Mucosa of descending colon (tissue), 3 donors: Measurements from ENCODE around the gene CASP10. TPM values are rescaled to one million over a fixed set of nuclear protein-coding genes. Genes with fewer than 3 reads are reported as not detected.

Experiments used
- ATAC-seq: fragments of 200-7000 bp; cut with Tn5 transposase; one replicate; pipeline ENCODE4 v1.9.1; 2020; ENCODE audit warnings: mild to moderate bottlenecking, moderate library complexity
- DNase-seq, 3 donors: peaks; one replicate each; pipeline ENCODE4 v3.0.0-alpha.2; 2020
- H3K36me3 ChIP-seq: fragments of 200-600 bp; one replicate; pipeline ENCODE4 v1.8.0; 2021; ENCODE audit warnings: low read depth, mild to moderate bottlenecking
- H3K4me1 ChIP-seq: fragments of 200-600 bp; one replicate; pipeline ENCODE4 v1.8.0; 2021; ENCODE audit warnings: low read depth, mild to moderate bottlenecking
- H3K4me3 ChIP-seq: fragments of 200-600 bp; one replicate; pipeline ENCODE4 v1.8.0; 2021; ENCODE audit warnings: mild to moderate bottlenecking
- H3K9me3 ChIP-seq: fragments of 200-600 bp; one replicate; pipeline ENCODE4 v1.8.0; 2021; ENCODE audit warnings: mild to moderate bottlenecking
- CTCF ChIP-seq: fragments of 200-600 bp; IDR thresholded peaks from one replicate; pipeline ENCODE4 v1.8.0; 2022; ENCODE audit warnings: antibody characterized with exemption, mild to moderate bottlenecking
- intact Hi-C, 2 donors: fragments of 100-400 bp; cut with DNase I in 1 of 2; cut with micrococcal nuclease in 1 of 2; formaldehyde crosslinking; loops; one replicate each; pipeline versions ENCODE4 v1.11.0 to v1.11.1; 2022; cut with DNase I, micrococcal nuclease
- total RNA-seq, 3 donors: library from RNA; stranded (reverse); fragmentation: NEBNext Ultra II Directional in 2 of 3; extraction: Animal tissue kit (Norgen Biotek cat#: 25700) in 2 of 3; gene quantifications; one replicate each; pipeline versions ENCODE4 v1.2.1 to v1.2.4, GENCODE V29; 2021 to 2023
- donor health status: DM: no; HTN: no; CAD: no; lungs with moderate emphysema.
- donor health status: DM: no; HTN: no; CAD: no.
- donor health status: DM: no; HTN: yes; CAD: no.

Gene CASP10
- total RNA-seq, 3 donors from 2014 or later: 38.6 to 66.1 (median 58.5) TPM

DNA sequence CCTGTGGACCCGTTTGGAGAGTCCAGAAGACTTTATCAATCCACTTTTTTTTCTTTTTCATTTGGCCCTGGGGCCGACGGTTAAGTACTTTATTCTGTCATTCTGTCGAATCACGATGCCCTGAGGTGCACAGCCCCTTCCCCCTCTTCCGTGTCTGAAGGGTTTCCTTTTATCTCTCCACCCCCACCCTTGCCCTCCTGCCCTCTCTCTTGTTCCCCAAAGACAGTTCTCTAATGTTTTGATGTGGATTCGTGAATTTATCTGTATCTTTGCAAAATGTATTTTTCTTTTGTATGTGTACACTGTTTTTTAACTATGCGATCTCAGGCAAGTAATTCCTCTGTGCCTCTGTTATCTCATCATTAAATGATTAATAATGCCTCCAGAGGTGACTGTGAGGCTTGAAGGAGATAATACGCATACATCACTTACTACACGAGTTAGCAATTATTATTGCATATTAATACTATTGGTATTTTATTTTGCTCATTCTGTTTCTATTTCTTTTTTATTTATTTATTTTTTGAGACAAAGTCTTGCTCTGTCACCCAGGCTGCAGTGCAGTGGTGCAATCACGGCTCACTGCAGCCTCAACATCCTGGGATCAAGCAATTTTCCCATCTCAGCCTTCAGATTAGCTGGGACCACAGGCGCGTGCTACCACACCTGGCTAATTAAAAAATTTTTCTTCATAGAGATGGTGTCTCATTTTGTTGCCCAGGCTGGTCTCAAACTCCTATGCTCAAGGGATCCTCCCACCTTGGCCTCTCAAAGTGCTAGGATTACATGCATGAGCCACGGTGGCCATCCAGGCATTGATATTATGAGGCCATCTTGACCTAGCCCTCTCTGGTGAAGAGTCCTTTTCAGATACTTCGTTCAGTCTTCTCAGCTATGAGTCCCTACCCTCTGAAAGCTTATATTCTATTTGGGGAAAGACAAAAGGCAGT lies 76.0 kb downstream of the CASP10 start:
- intact Hi-C loops: no loop called here
- Histone ChIP-seq H3K4me3 (peak overlapping the region; percentile 21), H3K4me1 (peaks cover 19% of the 10 kb centered on the region), H3K9me3 (no peaks in the 10 kb centered on the region), H3K36me3 (no peaks in the 10 kb centered on the region)
- ATAC-seq (peak; percentile 19), DNase-seq (no peak)
- TF ChIP-seq CTCF: no peak

GRCh38 chr2:201260302-201260800 lies 77.4 kb downstream of the CASP10 start, which contains the start of gene CASP8:
Gene CASP8 (plus strand): TSS chr2:201260536. CDS start chr2:201266487, 5,951 bp downstream.
- H3K4me3 ChIP-seq: no peak within 1 kb of the TSS
- H3K4me1 ChIP-seq: peaks cover 19% of the 10 kb centered on the region
- DNase-seq (peak in 2 of 3 donors; percentile 35 to 50), ATAC-seq (peak; percentile 39)
- intact Hi-C loops: no loop called here
- no peak for TF ChIP-seq CTCF
- H3K9me3 ChIP-seq: no peaks in the 10 kb centered on the region
- no peaks in the 10 kb centered on the region for H3K36me3 ChIP-seq

GRCh38 chr2:201261471-201261870 lies 78.5 kb downstream of the CASP10 start:
- intact Hi-C loops: no loop called here
- no peaks in the 10 kb centered on the region for H3K36me3 ChIP-seq
- H3K4me1 ChIP-seq: peaks cover 19% of the 10 kb centered on the region
- ATAC-seq (peak; percentile 9), DNase-seq (peak; percentile 52 to 80 (median 66))
- TF ChIP-seq CTCF: no peak
- H3K4me3 ChIP-seq: no peak overlapping the region
- no peaks in the 10 kb centered on the region for H3K9me3 ChIP-seq

DNA sequence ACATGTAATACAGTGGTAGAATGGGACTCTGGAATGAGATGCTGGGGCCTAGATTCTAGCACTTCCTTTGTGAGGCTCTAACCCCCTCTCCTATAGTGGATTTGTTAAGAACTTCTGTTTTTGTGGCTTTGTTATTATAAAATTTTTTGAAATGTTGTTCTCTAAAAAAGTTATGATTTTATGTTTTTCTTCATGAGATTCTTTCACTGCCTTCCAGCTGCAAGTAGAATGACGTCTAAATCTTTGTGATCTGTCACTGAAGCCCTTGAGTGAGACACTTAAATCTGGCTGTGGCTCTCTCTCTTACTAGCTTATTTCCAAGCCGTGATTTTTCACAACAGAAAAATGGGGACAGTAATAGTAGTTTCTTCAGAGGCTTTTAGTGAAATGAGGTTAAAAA lies 79.0 kb downstream of the CASP10 start:
- TF ChIP-seq CTCF: no peak
- no peak for DNase-seq
- Histone ChIP-seq H3K9me3 (no peaks in the 10 kb centered on the region), H3K4me3 (no peak overlapping the region), H3K36me3 (no peaks in the 10 kb centered on the region), H3K4me1 (peaks cover 16% of the 10 kb centered on the region)
- no peak for ATAC-seq
- intact Hi-C loops: no loop called here

DNA sequence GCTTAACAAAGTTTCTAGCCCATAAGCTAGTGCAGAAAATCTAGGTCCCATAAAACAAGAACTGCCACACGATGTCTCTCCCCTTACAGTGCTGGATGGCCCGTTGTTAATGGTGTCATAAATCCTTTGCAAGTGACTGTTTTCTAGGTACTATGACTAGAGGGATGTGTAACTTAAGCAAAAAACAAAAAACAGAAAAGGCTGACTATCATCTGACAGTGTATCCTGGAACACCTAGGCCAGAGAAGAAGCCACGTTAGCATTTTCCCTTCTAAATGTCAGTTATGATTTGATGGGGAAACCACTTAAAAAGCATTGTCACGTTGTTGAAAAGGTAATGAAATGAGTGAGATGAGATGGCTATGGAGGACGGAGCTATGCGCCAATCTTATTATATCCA lies 79.8 kb downstream of the CASP10 start:
- ATAC-seq (no peak), DNase-seq (no peak)
- peaks cover 13% of the 10 kb centered on the region for H3K4me1 ChIP-seq
- H3K9me3 ChIP-seq: no peaks in the 10 kb centered on the region
- no peak overlapping the region for H3K4me3 ChIP-seq
- H3K36me3 ChIP-seq: no peaks in the 10 kb centered on the region
- no peak for TF ChIP-seq CTCF
- intact Hi-C loops: no loop called here
